Renal pelvis (tissue), 4 donors: ENCODE measurements around the gene TMEM183A. TPM values are rescaled to one million over a fixed set of nuclear protein-coding genes. Genes with fewer than 3 reads are reported as not detected.
A peak's percentile ranks its signal among the peaks of the same experiment; 100 is the strongest.

Source experiments
- DNase-seq: peaks from one replicate; pipeline ENCODE4 v3.0.0-alpha.2; 2013
- polyA plus RNA-seq, 3 donors: library from polyadenylated mRNA; unstranded; fragments of 120-200 nt; gene quantifications; one replicate each; pipeline ENCODE4 v1.2.1, GENCODE V29; 2013; ENCODE audit not compliant: insufficient read length in 3 of 3

TMEM183A gene
- polyA plus RNA-seq, 3 donors, result 72.6 to 78.1 (median 73.3) TPM

DNA sequence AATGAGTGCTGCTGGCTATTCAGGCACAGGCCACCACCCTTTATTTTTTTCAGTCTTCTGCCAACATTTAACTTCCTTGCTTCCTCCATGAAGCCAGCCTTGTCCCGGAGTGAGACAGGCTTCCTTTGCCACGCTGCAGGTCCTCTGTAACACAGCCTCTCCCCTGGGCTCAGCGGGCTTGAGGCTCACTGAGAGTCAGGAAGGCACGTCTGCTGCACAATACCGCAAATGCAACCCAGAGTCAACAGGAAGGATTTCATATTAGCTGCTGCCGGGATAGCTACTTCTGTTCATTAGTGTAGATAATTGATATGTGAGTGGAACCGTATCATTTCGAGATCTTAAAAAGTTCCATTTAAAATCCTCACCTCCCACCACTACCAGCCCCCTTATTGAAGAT is 56.1 kb downstream of the TMEM183A start:
- no peak for DNase-seq

DNA sequence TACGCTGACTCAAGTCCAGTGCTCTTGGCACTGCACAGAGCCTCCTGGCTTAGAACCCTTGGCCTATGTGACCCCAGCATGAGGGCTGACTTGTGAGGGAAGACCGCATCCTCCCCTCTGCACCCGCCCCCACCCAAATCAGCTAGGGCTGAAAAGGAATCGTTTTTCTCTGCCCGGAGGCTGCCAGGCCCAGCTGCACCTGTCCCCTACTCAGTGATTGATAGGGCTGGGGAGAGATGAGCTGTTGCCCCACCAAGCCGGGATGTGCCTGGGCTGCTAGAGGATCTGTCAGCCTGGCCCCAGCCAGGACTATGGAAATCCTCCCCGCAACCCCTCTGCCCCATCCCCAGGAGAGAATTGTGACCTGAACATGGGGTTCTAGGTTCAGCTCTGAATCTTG is 58.0 kb downstream of the TMEM183A start:
- no peak for DNase-seq

GRCh38 chr1:203065986-203066385 is 58.8 kb downstream of the TMEM183A start:
- DNase-seq, result no peak

DNA sequence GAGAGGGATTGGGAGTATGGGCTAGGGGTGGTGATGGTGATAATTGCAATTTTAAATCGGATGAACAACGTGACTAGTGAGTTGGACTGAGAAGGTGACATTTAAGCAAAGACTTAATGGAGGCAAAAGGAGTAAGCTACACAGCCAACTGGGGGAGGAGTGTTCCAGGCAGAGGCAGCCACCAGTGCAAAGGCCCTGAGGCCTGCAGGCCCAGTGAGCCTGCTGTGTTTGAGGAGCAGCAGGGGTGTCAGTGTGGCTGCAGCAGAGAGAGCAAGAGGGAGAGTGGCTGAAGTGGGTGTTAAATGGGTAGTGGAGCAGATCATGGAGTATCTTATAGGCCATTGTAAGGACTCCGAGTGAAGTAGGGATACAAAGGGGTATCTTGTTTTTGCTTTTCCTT is 59.8 kb downstream of the TMEM183A start:
- no peak for DNase-seq

DNA sequence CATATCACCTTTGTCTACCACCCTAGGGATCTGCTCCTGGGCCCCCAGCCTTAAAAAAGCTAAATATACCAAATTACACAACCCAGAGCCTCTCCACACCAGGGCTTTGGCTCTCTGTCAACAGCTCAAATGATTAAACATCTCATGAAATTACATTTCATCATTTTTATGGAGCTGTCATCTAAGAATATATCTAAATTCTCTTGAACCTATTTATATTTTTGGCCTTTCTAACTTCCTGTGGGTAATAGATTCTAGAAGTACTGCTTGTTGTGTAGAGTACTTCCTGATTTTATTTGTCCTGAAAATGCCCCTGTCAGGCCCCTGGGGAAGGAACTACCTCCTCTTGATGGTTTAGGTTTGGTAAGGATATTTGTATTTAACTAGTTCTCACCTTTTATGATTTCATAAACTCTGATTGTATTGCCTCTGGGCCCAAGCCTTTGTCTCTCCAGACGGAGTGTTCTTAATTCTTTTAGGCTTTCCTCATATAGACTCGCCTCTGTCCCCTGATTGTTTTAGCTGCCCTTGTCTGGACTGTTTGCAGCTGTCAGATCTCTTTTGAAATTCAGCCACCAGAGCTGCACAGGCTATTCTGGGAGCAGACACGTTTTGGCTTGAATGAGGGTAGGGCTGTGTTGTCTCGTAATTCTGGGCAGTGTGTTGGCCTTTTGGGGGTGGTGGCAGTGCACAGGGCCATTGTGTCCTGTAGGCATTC is 62.0 kb downstream of the TMEM183A start:
- DNase-seq, result peak; percentile 76

GRCh38 chr1:203072002-203072602 is 64.9 kb downstream of the TMEM183A start:
- DNase-seq, result no peak

- no peak for DNase-seq
Observed at GRCh38 chr1:203072911-203073310, 65.7 kb downstream of the TMEM183A start.

DNA sequence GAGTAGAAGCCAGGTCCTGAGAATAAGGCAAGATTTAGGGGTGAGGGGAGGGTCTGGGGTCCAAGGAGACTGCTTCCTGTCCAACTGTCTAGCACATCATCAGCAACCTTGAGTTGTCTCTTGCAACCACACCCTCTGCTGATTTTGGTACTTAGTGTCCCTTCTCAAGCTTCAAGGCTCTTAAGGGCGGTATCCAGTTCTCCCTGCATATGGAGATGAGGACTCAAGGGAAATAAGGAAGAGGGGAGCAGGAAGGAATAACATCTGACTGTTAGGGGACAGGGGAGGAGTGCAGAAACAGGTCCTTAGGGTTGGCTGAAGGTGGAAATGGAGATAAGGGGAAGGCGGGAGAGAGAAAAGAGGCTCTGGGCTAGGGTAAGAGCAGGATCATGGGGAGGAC is 66.3 kb downstream of the TMEM183A start:
- DNase-seq, result no peak

Other genes with a start within 250 kb of the TMEM183A start
- gene KDM5B, start 199.0 kb upstream of the TMEM183A start, polyA plus RNA-seq, result 100 to 1,000 TPM in 1 of 3 donors, 10 to 100 TPM in 2; 90.6 to 107 (median 97.8) TPM
- gene PCAT6, start 196.4 kb upstream of the TMEM183A start, polyA plus RNA-seq, result 1 to 10 TPM; 2.9 to 4.2 (median 4.0) TPM
- 10 to 100 TPM; 10.4 to 13.2 (median 10.6) TPM for gene RABIF, start 118.2 kb upstream of the TMEM183A start, polyA plus RNA-seq
- 10 to 100 TPM; 38.9 to 44.0 (median 39.3) TPM for gene KLHL12, start 80.1 kb upstream of the TMEM183A start, polyA plus RNA-seq
- 10 to 100 TPM; 72.5 to 79.9 (median 74.9) TPM for gene ADIPOR1, start 49.1 kb upstream of the TMEM183A start, polyA plus RNA-seq
- gene CYB5R1, start 40.1 kb upstream of the TMEM183A start, polyA plus RNA-seq, result 10 to 100 TPM; 44.6 to 50.6 (median 47.3) TPM
- gene PPFIA4, start 19.1 kb downstream of the TMEM183A start, polyA plus RNA-seq, result 10 to 100 TPM in 2 of 3 donors, 1 to 10 TPM in 1; 7.4 to 15.9 (median 13.3) TPM
- under 1 TPM; 0.15 to 0.34 (median 0.18) TPM for gene MYOG, start 78.6 kb downstream of the TMEM183A start, polyA plus RNA-seq
- gene ADORA1, start 120.4 kb downstream of the TMEM183A start, polyA plus RNA-seq, result 1 to 10 TPM; 5.5 to 8.0 (median 6.2) TPM
- gene MYBPH, start 168.5 kb downstream of the TMEM183A start, polyA plus RNA-seq, result under 1 TPM; 0.40 to 0.57 (median 0.50) TPM
- 10 to 100 TPM in 2 of 3 donors, 1 to 10 TPM in 1; 9.7 to 16.6 (median 13.6) TPM for gene CHI3L1, start 179.3 kb downstream of the TMEM183A start, polyA plus RNA-seq
- gene CHIT1, start 222.3 kb downstream of the TMEM183A start, polyA plus RNA-seq, result under 1 TPM; 0.12 to 0.23 (median 0.17) TPM